Caco-2 (cell line): ENCODE results near the gene CEBPA. TPM values are rescaled to one million over a fixed set of nuclear protein-coding genes. Genes with fewer than 3 reads are reported as not detected.

Source experiments
- BruUV-seq: library from RNA; stranded (reverse); fragments of 400-500 nt; replicated peaks from 2 replicates; lab custom pipeline; 2021; lab: Mats Ljungman, UMichigan
- CTCF ChIA-PET: fragments of 300-600 bp; sonication (Branson Sonifier 250); formaldehyde crosslinking; loops from one replicate; lab custom pipeline; 2022; ENCODE audit warnings: antibody characterized with exemption; lab: Charles Lee
- POLR2A ChIA-PET: fragments of 300-600 bp; sonication (Branson Sonifier 250); formaldehyde crosslinking; loops from one replicate; lab custom pipeline; 2022; ENCODE audit warnings: antibody characterized with exemption; lab: Charles Lee
- DNase-seq, 2 experiments: peaks; one replicate each; pipeline versions ENCODE4 v3.0.0 to v3.0.0-alpha.2; 2020 to 2022
- H3K27me3 ChIP-seq: replicated peaks from 2 replicates; pipeline ENCODE4 v1.6.0; 2011; ENCODE audit warnings: low read length; ENCODE audit not compliant: control insufficient read depth, insufficient read depth
- H3K36me3 ChIP-seq: 2 replicates; pipeline ENCODE4 v1.5.1; 2011; ENCODE audit warnings: low read length; ENCODE audit not compliant: control insufficient read depth, insufficient read depth
- H3K4me1 ChIP-seq: fragments of 250-450 bp; sonication (Bioruptor Pico); 2 replicates; pipeline ENCODE4 v1.5.1; 2020; ENCODE audit warnings: mild to moderate bottlenecking
- H3K4me3 ChIP-seq: 2 replicates; pipeline ENCODE4 v1.5.1; 2011; ENCODE audit warnings: low read depth, mild to moderate bottlenecking, control low read depth, low read length
- H3K9me3 ChIP-seq: fragments of 250-450 bp; sonication (Bioruptor Pico); 2 replicates; pipeline ENCODE4 v1.5.1; 2020; ENCODE audit warnings: mild to moderate bottlenecking, moderate library complexity
- H3K27ac Mint-ChIP-seq: one replicate; pipeline ENCODE4 v1.8.0; 2022; ENCODE audit warnings: mixed read lengths; ENCODE audit not compliant: unreplicated experiment
- H3K27me3 Mint-ChIP-seq: one replicate; pipeline ENCODE4 v1.8.0; 2022; ENCODE audit warnings: mixed read lengths; ENCODE audit not compliant: insufficient read depth, unreplicated experiment
- H3K36me3 Mint-ChIP-seq: one replicate; pipeline ENCODE4 v1.8.0; 2022; ENCODE audit warnings: mild to moderate bottlenecking, mixed read lengths; ENCODE audit not compliant: insufficient read depth, unreplicated experiment
- H3K4me1 Mint-ChIP-seq: one replicate; pipeline ENCODE4 v1.8.0; 2022; ENCODE audit warnings: low read depth, mixed read lengths; ENCODE audit not compliant: unreplicated experiment
- H3K4me3 Mint-ChIP-seq: one replicate; pipeline ENCODE4 v1.8.0; 2022; ENCODE audit warnings: mild to moderate bottlenecking, moderate library complexity, mixed read lengths; ENCODE audit not compliant: unreplicated experiment
- H3K9me3 Mint-ChIP-seq: one replicate; pipeline ENCODE4 v1.8.0; 2022; ENCODE audit warnings: mixed read lengths; ENCODE audit not compliant: unreplicated experiment
- CTCF ChIP-seq, 2 experiments: fragments of 200-600 bp in 1 of 2; IDR thresholded peaks; 1 replicate in 1 of 2; 2 replicates in 1 of 2; pipeline versions ENCODE4 v1.5.1 to v1.8.0; 2011 to 2022; ENCODE audit warnings: antibody characterized with exemption in 1 of 2, control low read depth in 1 of 2, inconsistent platforms in 1 of 2, low read depth in 1 of 2, low read length in 1 of 2, mild to moderate bottlenecking in 1 of 2, moderate library complexity in 1 of 2; ENCODE audit not compliant: insufficient read depth in 1 of 2, severe bottlenecking in 1 of 2, unreplicated experiment in 1 of 2
- intact Hi-C: fragments of 100-400 bp; cut with micrococcal nuclease; formaldehyde crosslinking; loops from one replicate; pipeline ENCODE4 v1.10.0; 2022; ENCODE audit not compliant: unreplicated experiment
- total RNA-seq: library from RNA; stranded (reverse); gene quantifications from 2 replicates; pipeline ENCODE4 v1.2.3, GENCODE V29; 2022

CEBPA gene
- total RNA-seq, 1 experiment from 2014 or later, result 110 TPM

GRCh38 chr19:33329736-33330135 is 27.4 kb upstream of the CEBPA start:
- CTCF ChIA-PET, result no interaction called here
- Mint-ChIP-seq H3K27ac (no peak overlapping the region), H3K4me1 (peaks cover 16% of the 10 kb centered on the region), H3K4me3 (no peak overlapping the region), H3K9me3 (no peaks in the 10 kb centered on the region), H3K36me3 (no peaks in the 10 kb centered on the region), H3K27me3 (no peaks in the 10 kb centered on the region)
- no peak overlapping the region for H3K4me3 ChIP-seq
- POLR2A ChIA-PET, result no interaction called here
- no TSS peak for BruUV-seq
- no peaks in the 10 kb centered on the region for H3K9me3 ChIP-seq
- H3K27me3 ChIP-seq, result no peaks in the 10 kb centered on the region
- no peak for TF ChIP-seq CTCF (IDR thresholded peaks at IDR 0.05; ENCODE audit: insufficient read depth in 1 of 2, low read depth in 1 of 2, low read length in 1 of 2, severe bottlenecking in 1 of 2, unreplicated experiment in 1 of 2)
- H3K4me1 ChIP-seq, result peaks cover 8% of the 10 kb centered on the region; the same call in 1 of the 2 replicates
- no peaks in the 10 kb centered on the region for H3K36me3 ChIP-seq
- intact Hi-C loops, result loop anchor here (5.0 kb wide), 1 partner anchor 38 kb away; no protein-coding TSS in a partner anchor
- DNase-seq, result no peak

GRCh38 chr19:33329060-33329459 is 26.7 kb upstream of the CEBPA start:
- Mint-ChIP-seq H3K27me3 (no peaks in the 10 kb centered on the region), H3K9me3 (no peaks in the 10 kb centered on the region), H3K4me3 (no peak overlapping the region), H3K27ac (no peak overlapping the region), H3K4me1 (peaks cover 22% of the 10 kb centered on the region), H3K36me3 (no peaks in the 10 kb centered on the region)
- DNase-seq, result no peak
- intact Hi-C loops, result no loop called here
- peaks cover 11% of the 10 kb centered on the region for H3K4me1 ChIP-seq
- no peak for TF ChIP-seq CTCF (IDR thresholded peaks at IDR 0.05; ENCODE audit: insufficient read depth in 1 of 2, low read depth in 1 of 2, low read length in 1 of 2, severe bottlenecking in 1 of 2, unreplicated experiment in 1 of 2)
- no peaks in the 10 kb centered on the region for H3K27me3 ChIP-seq
- CTCF ChIA-PET, result no interaction called here
- no TSS peak for BruUV-seq
- H3K4me3 ChIP-seq, result no peak overlapping the region
- no peaks in the 10 kb centered on the region for H3K9me3 ChIP-seq
- POLR2A ChIA-PET, result no interaction called here
- no peaks in the 10 kb centered on the region for H3K36me3 ChIP-seq

GRCh38 chr19:33325920-33326319 is 23.6 kb upstream of the CEBPA start:
- ChIA-PET CTCF (no interaction called here), POLR2A (no interaction called here)
- peaks cover 9% of the 10 kb centered on the region for H3K9me3 Mint-ChIP-seq
- no peak overlapping the region for H3K4me3 Mint-ChIP-seq
- H3K4me1 Mint-ChIP-seq, result peaks cover 22% of the 10 kb centered on the region
- no peaks in the 10 kb centered on the region for H3K36me3 Mint-ChIP-seq
- H3K27me3 Mint-ChIP-seq, result no peaks in the 10 kb centered on the region
- Histone ChIP-seq H3K4me1 (peaks cover 10% of the 10 kb centered on the region), H3K27me3 (no peaks in the 10 kb centered on the region), H3K4me3 (no peak overlapping the region), H3K9me3 (peaks cover 9% of the 10 kb centered on the region), H3K36me3 (no peaks in the 10 kb centered on the region)
- DNase-seq, result no peak
- no peak overlapping the region for H3K27ac Mint-ChIP-seq
- TF ChIP-seq CTCF (IDR thresholded peaks at IDR 0.05; ENCODE audit: insufficient read depth in 1 of 2, low read depth in 1 of 2, low read length in 1 of 2, severe bottlenecking in 1 of 2, unreplicated experiment in 1 of 2), result no peak
- intact Hi-C loops, result no loop called here
- no TSS peak for BruUV-seq
